ENCODE data around the gene MUC6. TPM values are rescaled to one million over a fixed set of nuclear protein-coding genes. Genes with fewer than 3 reads are reported as not detected.

Gene MUC6
- total RNA-seq, 3 donors from 2014 or later: not detected

DNA sequence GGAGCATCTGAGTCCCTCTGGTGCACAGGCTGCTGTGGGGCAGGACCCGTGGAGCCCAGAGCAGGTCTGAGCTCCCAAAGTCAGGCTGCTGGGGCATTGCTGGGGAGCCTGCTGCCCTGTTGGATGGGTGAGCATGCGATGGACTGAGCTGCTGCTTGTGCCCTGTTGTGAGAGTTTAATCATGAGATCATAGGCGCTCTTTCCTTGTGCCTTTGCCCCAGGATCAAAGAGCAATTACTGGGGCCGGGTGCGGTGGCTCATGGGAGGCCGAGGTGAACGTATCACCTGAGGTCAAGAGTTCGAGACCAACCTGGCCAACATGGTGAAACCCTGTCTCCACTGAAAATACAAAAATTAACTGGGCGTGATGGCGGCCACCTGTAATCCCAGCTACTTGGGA is 37.5 kb downstream of the MUC6 start:
- Histone ChIP-seq H3K9me3 (no peaks in the 10 kb centered on the region), H3K36me3 (ENCODE audit: low read depth) (peaks cover 17% of the 10 kb centered on the region), H3K4me1 (ENCODE audit: low read depth) (no peaks in the 10 kb centered on the region), H3K4me3 (no peak overlapping the region)
- TF ChIP-seq, protein P1, sequence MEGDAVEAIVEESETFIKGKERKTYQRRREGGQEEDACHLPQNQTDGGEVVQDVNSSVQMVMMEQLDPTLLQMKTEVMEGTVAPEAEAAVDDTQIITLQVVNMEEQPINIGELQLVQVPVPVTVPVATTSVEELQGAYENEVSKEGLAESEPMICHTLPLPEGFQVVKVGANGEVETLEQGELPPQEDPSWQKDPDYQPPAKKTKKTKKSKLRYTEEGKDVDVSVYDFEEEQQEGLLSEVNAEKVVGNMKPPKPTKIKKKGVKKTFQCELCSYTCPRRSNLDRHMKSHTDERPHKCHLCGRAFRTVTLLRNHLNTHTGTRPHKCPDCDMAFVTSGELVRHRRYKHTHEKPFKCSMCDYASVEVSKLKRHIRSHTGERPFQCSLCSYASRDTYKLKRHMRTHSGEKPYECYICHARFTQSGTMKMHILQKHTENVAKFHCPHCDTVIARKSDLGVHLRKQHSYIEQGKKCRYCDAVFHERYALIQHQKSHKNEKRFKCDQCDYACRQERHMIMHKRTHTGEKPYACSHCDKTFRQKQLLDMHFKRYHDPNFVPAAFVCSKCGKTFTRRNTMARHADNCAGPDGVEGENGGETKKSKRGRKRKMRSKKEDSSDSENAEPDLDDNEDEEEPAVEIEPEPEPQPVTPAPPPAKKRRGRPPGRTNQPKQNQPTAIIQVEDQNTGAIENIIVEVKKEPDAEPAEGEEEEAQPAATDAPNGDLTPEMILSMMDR (IDR thresholded peaks at IDR 0.05): no peak
- DNase-seq (no peak), ATAC-seq (peak; percentile 33)
- intact Hi-C loops (cut with DNase I, micrococcal nuclease): no loop called here

DNA sequence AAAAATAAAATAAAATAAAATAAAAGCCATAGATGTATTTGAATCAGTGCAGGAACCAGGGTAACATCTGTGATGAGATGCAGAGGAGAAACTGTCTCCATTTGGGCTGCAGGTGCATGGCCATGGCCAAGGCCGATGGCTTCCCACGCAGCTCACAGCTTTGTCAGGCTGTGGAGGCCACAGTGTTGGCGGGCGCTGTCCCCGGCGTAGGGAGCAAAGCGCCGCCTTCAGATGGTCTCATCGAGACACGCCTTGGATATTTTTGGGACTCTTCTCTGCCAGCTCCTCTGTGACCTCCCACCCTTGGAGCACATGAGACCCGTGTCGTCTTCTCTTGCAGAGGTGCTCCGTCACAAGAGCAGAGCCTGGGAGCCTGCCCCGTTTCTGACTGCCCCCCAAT is 38.6 kb downstream of the MUC6 start:
- Histone ChIP-seq H3K36me3 (ENCODE audit: low read depth) (peaks cover 24% of the 10 kb centered on the region), H3K4me3 (no peak overlapping the region), H3K4me1 (ENCODE audit: low read depth) (no peaks in the 10 kb centered on the region), H3K9me3 (no peaks in the 10 kb centered on the region)
- no peak for ATAC-seq
- intact Hi-C loops (cut with DNase I, micrococcal nuclease): no loop called here
- TF ChIP-seq, protein P1 (IDR thresholded peaks at IDR 0.05): no peak
- DNase-seq: no peak

DNA sequence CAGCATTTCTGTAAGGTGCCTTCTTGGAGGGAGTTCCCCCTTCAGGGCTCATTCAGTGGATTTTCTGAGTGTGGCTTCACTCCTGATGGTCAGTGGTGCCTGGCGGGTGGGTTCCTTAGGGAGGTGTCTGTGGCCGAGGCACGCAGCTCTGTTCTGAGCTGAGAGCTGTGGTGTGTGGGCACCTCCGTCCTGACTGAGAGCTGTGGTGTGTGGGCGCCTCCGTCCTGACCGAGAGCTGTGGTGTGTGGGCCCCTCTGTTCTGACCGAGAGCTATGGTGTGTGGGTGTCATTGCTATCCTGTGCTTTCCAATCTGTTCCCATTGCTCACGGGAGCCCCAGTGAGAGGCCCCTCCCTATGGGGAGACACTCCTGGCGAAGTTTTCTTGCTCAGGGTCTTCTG is 39.8 kb downstream of the MUC6 start:
- TF ChIP-seq, protein P1 (IDR thresholded peaks at IDR 0.05): no peak
- no peak for ATAC-seq
- intact Hi-C loops (cut with DNase I, micrococcal nuclease): no loop called here
- no peak for DNase-seq
- no peaks in the 10 kb centered on the region for H3K4me1 ChIP-seq (ENCODE audit: low read depth)
- no peak overlapping the region for H3K4me3 ChIP-seq
- H3K36me3 ChIP-seq (ENCODE audit: low read depth): peaks cover 27% of the 10 kb centered on the region
- no peaks in the 10 kb centered on the region for H3K9me3 ChIP-seq

DNA sequence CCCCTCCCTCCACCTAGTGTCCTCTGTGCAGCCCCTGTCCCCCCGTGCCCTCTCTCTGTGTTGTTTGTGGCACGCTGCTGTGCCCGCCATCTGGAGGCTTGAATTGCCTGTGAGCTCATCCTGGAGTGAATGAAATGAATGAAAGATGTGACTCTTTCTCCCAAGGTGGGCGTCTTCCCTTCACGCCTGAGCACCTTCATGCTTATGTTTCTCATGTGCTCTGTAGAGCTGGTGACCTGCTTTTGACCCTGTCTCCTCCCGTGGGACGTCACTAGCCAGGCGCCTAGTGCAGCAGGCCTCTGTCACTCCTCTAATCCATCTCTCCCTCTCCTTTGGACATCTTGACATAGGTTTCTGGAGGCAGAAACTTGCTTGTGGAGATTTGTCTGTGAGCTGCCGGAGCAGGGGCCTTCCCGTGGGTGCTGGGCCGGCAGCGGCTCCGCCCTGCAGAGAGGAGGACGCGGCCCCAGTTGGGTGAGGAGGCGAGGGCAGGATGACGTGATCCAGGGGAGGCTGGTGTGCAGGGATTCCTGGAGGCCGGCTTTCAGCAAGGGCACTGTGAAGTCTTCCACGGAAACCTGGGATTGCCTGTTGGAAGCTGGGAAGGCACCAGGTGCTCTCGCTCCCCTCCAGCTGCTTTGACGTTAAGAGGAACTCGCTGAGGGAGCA is 40.6 kb downstream of the MUC6 start:
- ATAC-seq: no peak
- TF ChIP-seq, protein P1 (IDR thresholded peaks at IDR 0.05): no peak
- Histone ChIP-seq H3K4me3 (no peak overlapping the region), H3K4me1 (ENCODE audit: low read depth) (no peaks in the 10 kb centered on the region), H3K9me3 (no peaks in the 10 kb centered on the region), H3K36me3 (ENCODE audit: low read depth) (peaks cover 23% of the 10 kb centered on the region)
- no peak for DNase-seq
- intact Hi-C loops (cut with DNase I, micrococcal nuclease): no loop called here

DNA sequence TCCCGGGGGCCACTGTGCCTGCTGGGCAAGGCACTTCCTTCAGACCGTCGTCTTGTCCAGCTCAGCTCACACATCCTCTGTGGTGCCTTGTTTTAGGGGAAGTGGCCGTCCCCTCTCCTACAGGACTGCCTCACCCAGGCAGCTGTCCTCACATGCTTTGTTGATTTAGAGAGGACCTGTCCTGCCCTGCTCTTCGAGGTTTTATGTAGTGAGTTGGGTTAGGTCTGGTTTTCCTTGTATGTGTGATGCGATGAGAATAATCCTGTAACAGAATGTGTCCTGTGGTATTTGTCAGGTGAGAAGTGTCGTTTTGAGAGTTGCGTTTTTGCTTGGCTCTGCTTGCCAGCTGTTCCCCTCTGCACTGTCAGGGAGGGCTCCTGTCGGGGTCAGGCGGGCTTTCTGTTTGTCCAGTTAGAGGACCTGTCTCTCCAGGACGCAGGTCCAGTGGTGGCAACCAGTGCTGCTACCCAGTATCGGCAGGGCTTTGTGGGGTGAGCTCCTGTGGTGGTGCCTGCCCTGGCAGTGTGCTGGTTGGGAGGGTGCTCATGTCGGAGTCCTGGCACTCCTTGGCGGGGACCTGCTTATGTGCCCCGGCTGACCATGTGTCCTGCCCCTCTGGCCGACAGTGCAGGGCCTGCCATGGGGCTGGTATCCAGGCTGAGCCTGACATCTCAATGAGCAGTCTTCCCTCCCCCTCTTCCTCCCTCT is 41.3 kb downstream of the MUC6 start:
- H3K4me1 ChIP-seq (ENCODE audit: low read depth): no peaks in the 10 kb centered on the region
- ATAC-seq (no peak), DNase-seq (no peak)
- H3K36me3 ChIP-seq (ENCODE audit: low read depth): peaks cover 17% of the 10 kb centered on the region
- H3K9me3 ChIP-seq: no peaks in the 10 kb centered on the region
- no peak overlapping the region for H3K4me3 ChIP-seq
- intact Hi-C loops (cut with DNase I, micrococcal nuclease): no loop called here
- TF ChIP-seq, protein P1 (IDR thresholded peaks at IDR 0.05): no peak
